Skeletal muscle satellite cell (primary cell): Measurements from ENCODE around the gene NUP58.

ENCODE experiments used
- H3K27me3 ChIP-seq: 2 replicates; pipeline ENCODE4 v1.7.0; 2013; ENCODE audit warnings: low read length; ENCODE audit not compliant: control insufficient read depth, insufficient read depth
- H3K36me3 ChIP-seq: 2 replicates; pipeline ENCODE4 v1.7.0; 2013; ENCODE audit warnings: mild to moderate bottlenecking, control low read depth, low read length; ENCODE audit not compliant: insufficient read depth
- H3K4me1 ChIP-seq: 2 replicates; pipeline ENCODE4 v1.7.0; 2013; ENCODE audit warnings: low read length; ENCODE audit not compliant: control insufficient read depth, insufficient read depth
- H3K4me2 ChIP-seq: 2 replicates; pipeline ENCODE4 v1.7.0; 2013; ENCODE audit warnings: mild to moderate bottlenecking, low read length
- H3K4me3 ChIP-seq: 2 replicates; pipeline ENCODE4 v1.7.0; 2013; ENCODE audit warnings: low read length
- H3K9ac ChIP-seq: 2 replicates; pipeline ENCODE4 v1.7.0; 2013; ENCODE audit warnings: mild to moderate bottlenecking, low read depth, low read length, moderate library complexity
- H3K9me3 ChIP-seq: replicated peaks from 2 replicates; pipeline ENCODE4 v1.7.0; 2013; ENCODE audit warnings: mild to moderate bottlenecking, control low read depth, low read length

Gene NUP58

GRCh38 chr13:25380082-25380481 is 78.7 kb downstream of the NUP58 start:
- H3K9ac ChIP-seq: no peak overlapping the region
- H3K27me3 ChIP-seq: peaks cover 51% of the 10 kb centered on the region
- H3K4me1 ChIP-seq: no peaks in the 10 kb centered on the region
- H3K4me2 ChIP-seq: no peak overlapping the region
- H3K9me3 ChIP-seq: no peaks in the 10 kb centered on the region
- H3K36me3 ChIP-seq: no peaks in the 10 kb centered on the region
- no peak overlapping the region for H3K4me3 ChIP-seq

- Histone ChIP-seq H3K4me1 (no peaks in the 10 kb centered on the region), H3K9ac (no peak overlapping the region), H3K9me3 (no peaks in the 10 kb centered on the region), H3K4me2 (no peak overlapping the region), H3K27me3 (peaks cover 49% of the 10 kb centered on the region), H3K4me3 (no peak overlapping the region), H3K36me3 (no peaks in the 10 kb centered on the region)
Measured at GRCh38 chr13:25380741-25381324, 79.4 kb downstream of the NUP58 start.

GRCh38 chr13:25384758-25385410 is 83.5 kb downstream of the NUP58 start:
- H3K36me3 ChIP-seq: no peaks in the 10 kb centered on the region
- H3K9me3 ChIP-seq: no peaks in the 10 kb centered on the region
- H3K4me2 ChIP-seq: no peak overlapping the region
- no peak overlapping the region for H3K4me3 ChIP-seq
- H3K9ac ChIP-seq: no peak overlapping the region
- no peaks in the 10 kb centered on the region for H3K4me1 ChIP-seq
- H3K27me3 ChIP-seq: peaks cover 41% of the 10 kb centered on the region

- Histone ChIP-seq H3K36me3 (no peaks in the 10 kb centered on the region), H3K4me1 (no peaks in the 10 kb centered on the region), H3K9me3 (no peaks in the 10 kb centered on the region), H3K9ac (no peak overlapping the region), H3K4me2 (no peak overlapping the region), H3K27me3 (peaks cover 17% of the 10 kb centered on the region), H3K4me3 (no peak overlapping the region)
Measured at GRCh38 chr13:25391932-25392331, 90.5 kb downstream of the NUP58 start.
